Fibroblast of the conjunctiva (primary cell): Measurements from ENCODE around the gene UGT1A1.

Experiments used
- DNase-seq: peaks from one replicate; pipeline ENCODE4 v3.0.0-alpha.2; 2010; ENCODE audit warnings: low read depth

The UGT1A1 gene

DNA sequence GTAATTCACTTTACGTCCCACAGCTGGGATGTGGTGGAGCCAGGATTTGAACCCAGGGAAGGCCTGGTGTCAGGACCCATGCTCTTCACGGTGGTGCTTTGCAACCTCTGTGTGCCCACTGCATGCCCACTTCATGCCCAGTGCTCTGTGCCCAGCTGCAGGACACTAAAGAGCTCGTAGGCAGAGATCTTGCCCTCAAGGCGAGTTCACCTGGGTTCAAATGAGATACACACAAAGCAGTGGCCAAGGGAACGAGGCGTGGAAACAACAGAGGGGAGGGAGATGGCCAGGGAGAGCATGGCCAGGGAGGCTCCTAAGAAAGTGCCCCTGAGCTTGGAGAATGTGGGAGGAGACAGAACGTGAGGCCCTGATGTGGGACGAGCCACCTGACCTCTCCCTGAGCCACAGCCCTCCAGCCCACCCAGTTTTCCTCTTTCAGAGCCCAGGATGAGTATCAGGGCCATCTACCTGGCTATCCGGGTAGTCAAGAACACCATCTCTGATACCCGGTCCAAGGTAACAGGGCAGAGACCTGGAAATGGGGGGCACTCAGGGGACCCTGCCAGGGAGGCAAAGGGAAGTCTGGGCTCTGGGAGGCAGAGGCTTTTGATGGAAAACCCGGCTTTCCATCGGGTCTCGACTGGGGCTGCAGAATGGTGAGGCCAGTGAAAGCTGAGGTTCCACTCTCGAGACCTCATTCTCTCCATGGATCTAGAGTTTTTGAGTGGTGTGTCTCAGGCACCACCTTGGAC is 38.4 kb downstream of the UGT1A1 start:
- DNase-seq, result no peak

- DNase-seq, result no peak
Measured at GRCh38 chr2:233799087-233799665, 39.1 kb downstream of the UGT1A1 start.

DNA sequence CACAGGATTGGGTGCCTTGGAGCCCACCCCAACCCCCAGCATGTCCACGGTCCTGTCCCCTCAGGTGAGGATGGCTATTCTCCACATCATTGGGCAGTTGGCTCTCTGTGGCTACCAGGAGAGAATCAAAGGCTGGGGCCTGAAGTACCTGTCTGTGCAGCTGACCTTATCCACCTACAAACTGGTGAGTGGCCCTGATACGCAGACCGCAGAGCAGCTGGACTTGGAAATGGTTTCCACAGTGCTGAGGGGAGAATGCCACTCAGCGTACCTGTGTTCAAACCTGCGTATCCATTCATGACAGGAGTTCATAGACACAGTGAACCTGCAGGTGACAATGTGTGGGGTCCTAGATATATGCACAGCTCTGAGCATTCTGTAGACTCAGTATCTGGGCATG is 39.6 kb downstream of the UGT1A1 start:
- DNase-seq, result no peak

- DNase-seq, result no peak
Measured at GRCh38 chr2:233800208-233800607, 40.1 kb downstream of the UGT1A1 start.

- DNase-seq, result no peak
Measured at GRCh38 chr2:233801357-233802131, 41.5 kb downstream of the UGT1A1 start.

DNA sequence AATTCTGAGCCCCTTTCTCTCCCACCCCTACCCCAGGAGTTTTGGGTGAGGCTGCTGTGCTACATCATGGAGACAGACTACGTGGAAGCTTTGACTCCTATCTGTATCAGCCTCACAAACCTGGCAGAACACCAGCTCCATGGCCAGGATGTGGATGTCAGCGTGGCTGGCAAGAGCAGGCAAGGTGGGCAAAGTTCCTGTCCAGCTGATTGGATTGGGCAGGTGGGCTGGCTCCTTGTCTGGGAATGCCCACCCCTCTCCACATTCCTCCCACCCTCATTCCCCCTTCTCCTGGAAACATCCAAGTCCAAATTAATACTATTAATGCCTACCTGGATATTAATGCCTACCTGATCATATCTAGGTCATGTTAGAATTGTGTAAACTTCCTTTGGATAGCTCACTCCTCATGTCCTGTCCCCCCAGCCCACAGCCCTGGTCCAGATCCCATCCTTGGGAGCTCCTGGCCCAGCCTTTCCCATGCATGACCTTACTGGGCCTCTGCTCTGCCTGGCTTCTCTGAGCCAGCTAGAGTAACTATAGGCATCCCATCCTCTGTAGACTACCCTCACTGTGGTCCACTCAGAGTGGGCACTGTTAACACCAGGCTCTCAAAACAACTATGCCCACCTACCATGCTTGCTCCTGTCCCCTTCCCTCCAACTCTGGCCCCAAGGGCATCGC is 42.2 kb downstream of the UGT1A1 start:
- DNase-seq, result no peak

DNA sequence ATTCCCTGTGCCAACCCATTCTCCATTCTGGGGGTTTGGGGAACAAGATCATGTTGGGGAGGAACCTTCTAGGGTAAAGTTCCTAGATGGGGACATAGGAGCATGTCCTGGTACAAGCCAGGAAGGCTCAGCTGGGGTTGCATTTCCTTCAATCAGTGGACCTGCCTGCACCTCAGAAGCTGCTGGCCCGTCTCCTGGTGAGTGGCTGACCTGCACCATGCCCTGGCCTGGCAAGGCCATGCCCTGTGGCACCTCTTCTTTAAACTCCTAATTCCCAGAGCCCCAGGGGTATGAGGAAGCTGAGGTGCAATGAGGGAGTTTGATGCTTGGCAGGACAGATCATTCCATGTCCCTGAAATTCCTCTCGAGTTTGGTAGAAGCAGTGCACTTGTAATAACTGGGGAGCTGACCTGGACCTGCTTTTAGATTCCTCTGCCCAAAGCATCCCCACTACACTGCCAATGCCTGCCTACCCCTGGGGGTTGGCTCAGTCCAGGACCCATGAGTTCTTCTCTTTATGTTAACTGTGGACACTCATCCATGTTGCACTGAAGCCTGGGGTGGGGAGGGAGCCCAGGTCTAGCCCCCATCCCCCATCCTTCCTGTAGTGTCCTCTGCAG is 43.3 kb downstream of the UGT1A1 start:
- no peak for DNase-seq

- DNase-seq, result no peak
Measured at GRCh38 chr2:233803994-233804393, 43.9 kb downstream of the UGT1A1 start.

DNA sequence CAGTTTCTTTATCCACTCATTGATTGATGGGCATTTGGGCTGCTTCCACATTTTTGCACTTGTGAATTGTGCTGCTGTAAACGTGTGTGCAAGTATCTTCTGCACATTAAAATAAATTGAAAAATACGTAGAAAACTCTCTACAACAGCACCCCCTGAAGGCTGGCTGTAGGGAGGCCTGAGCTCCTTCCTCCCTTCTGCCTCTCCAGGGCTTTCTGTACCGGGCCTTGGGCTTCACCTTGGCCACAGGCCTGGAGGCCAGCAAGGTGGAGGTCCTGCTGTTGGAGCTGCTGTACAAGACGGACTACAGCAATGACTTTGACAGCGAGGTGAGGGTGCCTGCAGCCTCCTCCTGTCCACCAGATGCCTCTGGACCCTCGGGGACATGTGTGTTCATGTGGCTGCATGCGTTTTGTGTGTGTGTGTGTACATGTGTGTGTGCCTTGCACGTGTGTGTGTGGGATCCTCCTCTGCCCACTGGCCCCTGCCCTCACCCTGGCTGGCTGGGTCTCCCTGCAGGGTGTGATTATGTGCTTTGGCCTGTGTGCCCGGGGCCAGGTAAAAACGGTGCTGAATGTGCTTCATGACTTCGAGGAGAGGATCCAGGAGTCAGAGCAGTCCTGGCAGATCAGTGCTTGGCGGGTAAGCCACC is 47.3 kb downstream of the UGT1A1 start:
- no peak for DNase-seq

DNA sequence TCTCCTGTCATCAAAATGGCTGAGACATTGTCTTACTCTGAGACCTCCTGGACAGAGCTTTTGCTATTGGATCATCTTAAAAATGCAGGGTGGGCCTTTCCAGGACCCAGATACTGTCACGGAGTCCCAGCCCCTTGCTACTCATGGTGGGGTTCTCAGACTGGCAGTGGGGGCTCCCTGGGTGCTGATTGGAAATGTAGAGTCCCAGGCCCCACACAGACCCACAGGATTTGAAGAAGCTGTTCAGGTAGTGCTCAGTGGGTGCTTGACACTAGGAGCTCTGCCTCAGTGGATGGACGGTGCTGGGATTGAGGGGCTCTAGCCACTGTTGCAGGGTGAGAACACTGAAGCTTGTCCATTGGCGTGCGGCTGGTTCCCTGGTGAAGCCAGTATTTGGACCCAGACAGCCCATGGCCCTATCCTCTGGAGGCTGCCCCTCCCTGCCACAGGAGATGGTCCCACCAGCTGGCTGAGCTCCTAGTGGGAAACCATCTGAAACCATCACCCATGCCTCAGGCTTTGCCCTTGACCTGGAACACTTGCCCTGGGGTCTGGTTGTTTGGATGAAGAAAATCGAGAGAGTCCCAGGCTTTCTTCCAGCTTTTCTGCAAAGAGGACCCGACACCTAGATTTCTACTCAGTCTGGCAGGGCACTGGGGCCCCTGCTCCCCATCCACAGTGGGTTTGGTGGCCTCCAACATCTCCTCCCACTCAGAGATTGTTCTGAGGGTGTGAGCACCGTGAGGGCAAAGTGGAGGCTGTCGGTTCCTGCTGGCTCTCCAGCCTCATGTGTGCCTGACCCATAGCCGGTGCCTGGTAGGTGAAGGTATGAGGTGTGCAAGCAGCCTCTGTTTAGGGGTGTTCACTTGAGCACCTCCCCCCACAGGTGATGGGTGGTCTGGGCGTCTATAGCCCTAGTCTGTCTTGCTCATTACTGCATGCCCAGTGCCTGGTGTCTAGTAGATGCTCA is 48.2 kb downstream of the UGT1A1 start:
- no peak for DNase-seq

DNA sequence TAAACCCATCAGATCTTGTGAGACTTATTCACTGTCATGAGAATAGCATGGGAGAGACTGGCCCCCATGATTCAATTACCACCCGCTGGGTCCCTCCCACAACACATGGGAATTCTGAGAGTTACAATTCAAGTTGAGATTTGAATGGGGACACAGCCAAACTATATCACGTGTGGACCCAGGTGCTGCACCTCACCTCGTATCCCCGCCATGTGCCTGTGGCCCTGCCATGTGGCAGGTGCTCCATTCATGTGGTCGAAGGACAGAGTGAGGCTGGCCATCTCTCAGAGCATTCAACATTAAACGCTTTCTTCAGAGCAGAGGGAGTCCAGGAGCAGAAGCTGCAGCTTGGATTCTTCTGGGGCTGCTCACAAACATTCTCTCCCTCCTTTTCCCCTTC is 50.3 kb downstream of the UGT1A1 start:
- no peak for DNase-seq

- DNase-seq, result no peak
Measured at GRCh38 chr2:233811087-233811486, 51.0 kb downstream of the UGT1A1 start.

DNA sequence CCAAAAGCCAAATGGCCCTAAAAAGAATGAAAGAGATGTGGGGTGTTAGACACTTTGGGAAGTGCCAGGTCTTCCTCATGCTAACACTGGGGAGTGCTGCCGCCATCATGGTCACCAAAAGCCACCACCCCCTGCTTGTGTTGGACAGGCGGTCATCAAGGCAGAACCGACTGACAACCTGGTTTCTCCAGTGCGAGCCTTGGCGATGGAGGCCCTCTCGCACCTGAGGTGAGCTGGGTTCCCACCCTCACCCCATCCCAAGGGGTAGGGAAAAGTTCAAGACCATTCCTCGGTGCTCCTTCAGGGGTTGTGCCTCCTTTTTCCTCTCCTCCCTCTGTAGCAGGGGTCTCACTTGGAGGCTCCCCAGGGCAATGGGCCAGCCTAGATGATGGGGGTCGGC is 51.7 kb downstream of the UGT1A1 start:
- no peak for DNase-seq

DNA sequence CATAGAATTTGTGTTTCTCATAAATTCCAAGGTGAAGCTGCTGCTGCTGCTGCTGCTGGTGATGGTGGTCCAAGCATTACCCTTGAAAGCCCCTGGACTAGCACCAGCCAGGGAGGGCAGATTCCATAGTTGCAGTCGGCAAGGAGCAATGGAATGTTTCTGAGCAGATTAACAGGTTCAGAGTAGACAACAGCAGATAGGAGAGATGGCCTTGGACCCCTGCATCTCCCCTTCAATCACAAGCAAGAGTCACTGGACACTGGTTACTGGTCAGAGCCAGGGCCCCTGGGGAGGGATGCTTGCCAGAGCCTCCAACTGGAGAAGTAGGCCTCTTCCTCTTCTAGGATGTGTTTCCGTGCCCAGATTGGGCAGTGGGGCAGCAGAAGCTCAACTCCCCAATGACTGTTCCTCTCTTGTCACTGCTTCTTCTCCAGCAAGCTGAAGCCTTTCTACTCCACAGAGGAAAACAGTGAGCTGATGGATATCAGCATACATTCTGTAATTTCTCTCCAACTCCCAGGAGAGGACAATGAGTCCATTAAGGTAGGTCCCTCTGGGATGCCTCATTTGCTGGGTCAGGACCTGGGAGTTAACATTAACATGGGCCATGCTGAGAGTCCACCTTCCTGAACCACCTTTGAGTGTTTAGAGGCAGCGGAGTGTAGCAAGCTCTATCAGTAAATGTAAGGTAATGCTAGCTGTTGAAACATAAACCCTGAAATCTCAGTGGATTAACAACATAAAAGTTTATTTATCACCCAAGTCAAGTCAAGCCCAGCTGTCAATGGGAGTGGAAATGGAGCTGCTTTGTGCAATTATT is 53.4 kb downstream of the UGT1A1 start:
- DNase-seq, result no peak

DNA sequence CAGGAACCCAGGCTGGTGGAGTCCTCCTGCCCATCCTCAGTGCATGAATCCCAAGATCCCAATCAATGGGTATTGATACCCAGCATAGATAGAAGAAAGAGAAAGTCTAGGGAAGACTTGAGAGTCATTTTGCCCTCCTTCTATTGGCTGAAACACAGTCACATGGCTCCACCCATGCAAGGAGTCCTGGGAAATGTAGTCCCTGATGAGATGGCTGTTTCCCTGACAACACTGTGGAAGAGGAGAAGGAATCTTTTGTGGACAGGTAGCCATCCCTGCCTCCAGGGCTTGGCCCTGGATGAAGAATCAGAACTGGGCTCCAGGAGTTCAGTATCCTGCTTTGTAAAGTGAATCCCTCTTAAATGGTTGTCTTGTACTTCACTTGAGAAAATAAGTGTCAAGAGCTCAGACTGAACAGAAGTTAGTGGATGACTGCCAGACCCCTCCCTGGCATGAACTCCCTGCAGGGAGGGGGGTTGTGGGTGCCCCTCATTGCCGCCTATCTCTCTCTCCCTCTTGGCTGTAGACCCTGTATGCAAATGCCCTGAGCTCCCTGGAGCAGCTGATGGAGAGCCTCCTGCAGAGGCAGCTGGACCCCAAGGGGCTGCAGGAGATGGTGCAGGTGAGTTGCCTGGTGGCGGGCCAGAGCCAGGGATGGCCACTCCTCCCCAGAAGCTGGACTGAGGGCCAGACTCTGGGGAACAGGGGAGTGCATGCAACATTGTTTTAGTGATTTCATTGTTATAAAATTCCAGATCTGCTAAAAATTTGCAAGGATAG is 54.2 kb downstream of the UGT1A1 start:
- no peak for DNase-seq

DNA sequence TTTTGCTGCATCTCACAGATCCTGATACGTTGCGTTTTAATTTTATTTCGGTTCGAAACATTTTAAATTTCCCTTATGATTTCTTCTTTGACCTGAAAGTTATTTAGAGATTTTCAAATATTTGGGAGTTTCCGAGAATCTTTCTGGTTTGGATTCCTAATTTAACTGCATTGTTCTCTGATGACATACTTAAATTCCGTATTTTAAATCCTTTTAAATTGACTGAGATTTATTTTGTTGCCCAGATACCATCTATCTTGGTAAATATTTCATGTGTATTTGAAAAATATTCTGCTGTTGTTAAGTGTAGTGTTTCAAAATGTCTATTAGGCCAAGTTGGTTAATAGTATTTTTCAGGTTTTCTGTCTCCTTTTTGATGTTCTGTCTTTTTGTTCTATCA is 55.8 kb downstream of the UGT1A1 start:
- DNase-seq, result no peak

GRCh38 chr2:233816334-233816733 is 56.3 kb downstream of the UGT1A1 start:
- no peak for DNase-seq

DNA sequence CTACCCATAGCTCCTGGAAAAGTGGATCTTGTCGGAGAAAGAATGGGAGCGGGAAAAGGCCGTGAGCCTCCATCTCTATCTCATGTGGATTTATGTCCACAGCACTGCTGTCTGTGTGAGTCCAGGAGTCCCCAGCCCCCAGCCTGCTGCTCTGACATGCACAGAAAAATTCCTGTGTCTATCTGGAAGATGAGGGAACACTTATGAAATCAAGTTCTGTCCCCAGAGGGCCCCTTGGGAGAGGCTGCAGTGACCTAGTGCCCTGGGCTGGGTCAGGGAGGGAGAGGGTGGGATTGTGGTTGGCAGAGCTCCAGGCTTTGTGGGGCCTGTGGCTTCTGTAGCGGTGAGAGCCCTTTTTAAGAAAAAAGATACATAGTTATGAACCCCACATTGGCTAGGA is 56.7 kb downstream of the UGT1A1 start:
- no peak for DNase-seq
